Dermis microvascular lymphatic vessel endothelial cell (primary cell): ENCODE measurements around the gene ARMC9. TPM values are rescaled to one million over a fixed set of nuclear protein-coding genes. Genes with fewer than 3 reads are reported as not detected.
A peak's percentile ranks its signal among the peaks of the same experiment; 100 is the strongest.

ENCODE experiments used
- DNase-seq, 2 donors: peaks; one replicate each; pipeline versions ENCODE4 v3.0.0 to v3.0.0-alpha.2; 2010; ENCODE audit warnings: low read depth in 2 of 2
- total RNA-seq: library from RNA; depleted of rRNA; stranded (reverse); fragments of >200 nt; gene quantifications from 2 replicates; pipeline ENCODE4 v1.2.1, GENCODE V29; 2014

The ARMC9 gene
- total RNA-seq, 1 donor from 2014 or later: 6.0 TPM

GRCh38 chr2:231200805-231201474, 2.5 kb downstream of the ARMC9 start:
- no peak for DNase-seq

DNA sequence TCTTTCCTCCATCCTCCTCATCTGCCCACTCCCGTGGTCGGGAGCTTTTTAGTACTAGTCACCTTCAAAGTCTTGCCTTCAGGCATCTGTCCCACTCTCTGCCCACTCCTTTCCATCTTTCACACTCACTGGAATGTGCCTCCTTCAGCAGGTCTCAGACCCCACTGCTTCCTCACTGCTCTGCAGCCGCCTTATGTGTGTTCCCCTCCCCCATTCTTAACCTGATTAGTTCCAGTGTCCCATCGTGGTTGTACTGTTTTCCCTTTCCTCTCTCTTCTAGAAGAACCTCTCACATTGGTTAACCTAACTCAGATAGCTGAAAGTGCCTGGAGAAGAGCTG, 3.0 kb downstream of the ARMC9 start:
- no peak for DNase-seq

GRCh38 chr2:231203087-231203486, 4.7 kb downstream of the ARMC9 start:
- no peak for DNase-seq

- DNase-seq: no peak
Measured at GRCh38 chr2:231204146-231204545, 5.7 kb downstream of the ARMC9 start.

DNA sequence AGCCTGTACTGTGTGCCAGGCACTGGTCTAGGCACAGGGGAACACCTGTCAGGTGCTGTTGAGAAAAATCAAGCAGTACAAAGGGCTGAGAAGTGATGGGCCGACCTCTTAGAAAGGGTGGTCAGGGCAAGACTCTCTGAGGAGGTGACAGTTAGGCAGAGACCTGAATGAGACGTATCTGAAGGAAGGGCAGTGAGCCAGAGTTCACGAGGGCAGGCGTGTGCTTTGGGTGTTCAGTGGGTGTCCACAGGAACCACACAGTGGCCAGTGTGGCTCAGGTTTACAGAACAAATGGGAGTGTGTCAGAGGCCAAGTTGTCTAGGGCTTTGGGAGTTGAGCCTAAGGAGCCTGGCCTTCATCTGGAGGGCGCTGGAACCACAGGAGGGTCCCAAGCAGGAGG, 6.2 kb downstream of the ARMC9 start:
- DNase-seq: no peak

DNA sequence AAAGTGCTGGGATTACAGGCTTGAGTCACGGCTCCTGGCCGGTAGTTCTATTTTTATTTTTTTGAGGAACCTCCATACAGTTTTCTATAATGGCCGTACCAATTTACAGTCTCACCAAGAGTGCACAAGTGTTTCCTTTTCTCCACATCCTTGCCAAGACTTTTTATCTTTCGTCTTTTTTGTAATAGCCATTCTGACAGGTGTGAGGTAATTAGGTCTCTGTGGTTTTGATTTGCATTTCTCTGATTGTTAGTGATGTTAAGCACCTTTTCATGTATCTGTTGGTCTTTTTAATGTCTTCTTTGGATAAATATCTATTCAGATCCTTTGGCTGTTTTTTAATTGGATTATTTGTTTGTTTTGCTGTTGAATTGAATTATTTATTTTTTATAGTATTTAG, 9.3 kb downstream of the ARMC9 start:
- DNase-seq: no peak

DNA sequence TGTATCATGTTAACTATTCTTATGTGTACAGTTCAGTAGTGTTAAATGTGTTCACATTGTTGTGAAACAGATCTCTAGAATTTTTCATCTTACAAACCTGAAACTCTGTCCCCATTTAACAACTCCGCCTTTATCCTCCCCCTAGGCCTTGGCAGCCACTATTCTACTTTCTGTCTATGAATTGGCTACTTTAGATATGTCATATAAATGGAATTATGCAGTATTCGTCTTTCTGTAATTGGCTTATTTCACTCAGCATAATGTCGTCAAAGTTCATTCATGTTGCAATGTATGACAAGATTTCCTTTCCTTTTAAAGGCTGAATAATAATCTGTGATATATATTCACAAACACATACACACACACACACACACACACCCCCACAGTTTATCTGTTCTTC, 12.4 kb downstream of the ARMC9 start:
- no peak for DNase-seq

GRCh38 chr2:231211486-231211885, 13.1 kb downstream of the ARMC9 start:
- DNase-seq: no peak

DNA sequence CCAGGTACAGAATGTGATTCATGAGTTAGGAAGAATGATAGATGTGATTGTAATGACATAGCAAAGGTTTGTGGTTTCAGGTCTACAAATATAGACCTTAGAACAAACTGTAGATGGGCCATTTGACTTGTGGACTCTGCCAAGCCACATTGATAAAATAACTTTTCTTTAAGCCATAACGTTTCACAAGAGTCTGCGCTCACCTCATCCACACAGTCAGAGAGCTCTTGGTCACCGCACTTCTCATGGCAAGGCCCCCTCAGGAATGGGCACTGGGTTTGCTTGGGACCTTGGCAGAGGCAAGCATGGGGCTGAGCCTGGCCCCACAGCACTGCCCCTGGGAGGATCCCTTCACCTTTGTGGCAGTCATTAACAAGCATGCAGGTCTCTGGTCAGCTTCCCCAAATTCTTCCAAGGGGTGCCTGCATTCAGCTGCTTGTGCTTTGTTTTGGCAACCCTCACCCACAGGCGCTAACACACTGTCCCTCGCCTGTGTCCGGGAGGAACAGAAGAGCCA, 14.0 kb downstream of the ARMC9 start:
- DNase-seq: no peak

DNA sequence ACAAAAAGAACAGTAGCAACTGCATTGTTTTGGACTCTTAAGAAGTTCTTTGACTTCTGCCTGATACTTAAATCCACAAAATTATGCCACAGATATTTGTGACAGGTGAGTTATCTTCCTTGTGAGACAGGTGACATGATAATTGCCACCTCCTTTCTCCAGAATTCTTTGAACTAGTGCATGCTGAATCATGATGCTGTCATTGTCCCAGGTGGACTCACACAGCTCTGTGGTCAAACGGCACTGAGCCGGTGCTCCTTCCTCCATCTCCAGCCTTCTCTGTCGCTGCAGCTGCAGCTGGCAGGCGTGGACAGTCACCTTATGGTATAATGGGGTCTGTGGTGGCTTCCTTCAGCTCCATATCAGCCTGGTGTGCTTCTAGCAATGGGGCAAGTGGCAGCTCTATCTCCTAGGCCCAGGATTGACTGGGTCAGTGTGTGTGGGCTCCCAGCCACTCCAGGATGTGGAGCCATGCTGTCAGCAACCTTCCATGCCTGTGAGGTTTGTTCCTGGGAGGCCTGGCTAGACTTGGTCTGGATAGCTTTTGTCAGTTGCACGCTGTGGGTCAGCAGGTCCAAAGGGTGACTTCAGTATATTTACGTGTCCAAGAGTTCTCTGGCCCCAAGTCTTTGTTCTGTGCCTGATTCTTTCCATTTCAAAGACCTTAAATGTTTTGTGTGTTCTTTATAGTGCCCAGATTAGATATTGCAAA, 15.7 kb downstream of the ARMC9 start:
- DNase-seq: no peak

DNA sequence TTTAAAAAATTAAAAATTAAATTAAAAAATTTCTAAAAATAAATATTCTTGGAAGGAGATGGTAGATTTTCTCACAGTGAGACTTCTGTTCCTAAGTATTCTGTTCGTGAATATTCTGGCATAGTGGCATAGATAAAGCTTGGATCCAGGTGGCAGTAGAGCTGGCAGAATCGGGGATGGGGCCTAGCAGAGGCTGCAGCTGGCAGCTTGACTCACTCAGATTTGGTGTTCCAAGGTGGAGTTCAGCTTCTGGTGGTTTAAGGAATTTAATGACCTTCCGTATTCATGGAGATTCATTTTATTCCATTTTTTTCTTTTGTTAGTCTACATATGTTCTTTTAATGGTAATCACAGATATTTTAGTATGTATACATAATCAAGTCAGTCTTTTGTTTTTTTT, 19.9 kb downstream of the ARMC9 start:
- DNase-seq: no peak

DNA sequence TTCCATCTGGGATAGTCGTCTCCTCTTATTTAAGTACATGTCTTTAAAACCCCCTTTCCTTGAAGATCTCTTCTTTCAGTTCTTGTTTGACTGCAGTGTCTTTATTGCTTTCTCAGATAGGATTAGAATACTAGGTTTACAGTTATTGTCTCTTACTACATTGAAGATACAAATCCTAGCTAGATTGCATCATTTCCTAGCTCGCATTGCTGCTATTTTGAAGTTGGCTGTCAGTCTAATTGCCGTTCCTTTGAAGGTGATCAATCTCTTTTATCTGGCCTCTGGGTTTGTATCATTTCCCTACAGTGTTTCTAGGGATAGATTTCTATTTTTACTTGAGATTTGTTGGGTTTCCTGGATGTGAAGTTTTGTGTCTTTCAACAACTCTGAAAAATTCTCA, 20.9 kb downstream of the ARMC9 start:
- DNase-seq: no peak

DNA sequence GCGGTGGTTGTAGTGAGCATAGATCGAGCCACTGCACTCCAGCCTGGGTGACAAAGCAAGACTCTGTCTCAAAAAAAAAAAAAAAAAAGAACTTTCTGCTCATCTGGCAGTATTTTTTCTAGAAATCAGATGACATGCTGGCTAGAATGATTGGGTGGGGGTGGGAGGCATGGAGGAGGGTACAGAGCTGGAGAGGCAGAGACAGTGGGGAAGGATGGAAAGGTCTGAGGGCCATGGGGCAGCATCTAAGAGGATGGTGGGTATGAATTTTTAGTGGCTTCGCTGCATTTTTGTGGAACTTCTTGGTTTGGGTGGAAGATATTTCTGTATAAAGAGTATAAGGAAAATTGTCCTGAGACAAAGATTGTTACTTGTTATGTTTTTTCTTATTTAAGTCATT, 23.3 kb downstream of the ARMC9 start:
- DNase-seq: no peak

GRCh38 chr2:231222318-231223000, 24.0 kb downstream of the ARMC9 start:
- no peak for DNase-seq

GRCh38 chr2:231223001-231223375, 24.6 kb downstream of the ARMC9 start:
- DNase-seq: no peak

- no peak for DNase-seq
Measured at GRCh38 chr2:231223458-231223976, 25.1 kb downstream of the ARMC9 start.

- DNase-seq: peak; percentile 85 to 89
Measured at GRCh38 chr2:231227310-231228162, 29.1 kb downstream of the ARMC9 start.

DNA sequence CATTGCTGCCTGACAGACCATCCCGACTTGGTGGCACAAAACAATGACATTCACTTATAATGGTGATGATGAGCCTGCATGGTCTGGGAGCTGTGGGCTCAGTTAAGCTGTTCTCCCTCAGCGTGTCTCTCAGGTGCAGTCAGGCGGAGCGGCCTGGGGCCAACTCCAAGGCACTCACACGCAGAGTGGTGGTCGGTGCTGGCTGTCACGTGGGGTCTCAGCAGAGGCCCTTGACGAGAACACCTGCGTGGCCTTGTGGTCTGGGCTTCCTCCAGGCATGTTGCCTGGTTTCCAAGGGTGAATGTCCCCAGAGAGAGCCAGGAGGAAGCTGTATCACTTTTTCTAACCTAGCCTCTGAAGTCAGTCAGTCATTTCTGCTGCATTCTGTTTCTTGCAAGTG, 29.8 kb downstream of the ARMC9 start:
- DNase-seq: no peak

GRCh38 chr2:231228974-231229529, 30.6 kb downstream of the ARMC9 start:
- DNase-seq: no peak

GRCh38 chr2:231235217-231235616, 36.8 kb downstream of the ARMC9 start:
- DNase-seq: no peak

DNA sequence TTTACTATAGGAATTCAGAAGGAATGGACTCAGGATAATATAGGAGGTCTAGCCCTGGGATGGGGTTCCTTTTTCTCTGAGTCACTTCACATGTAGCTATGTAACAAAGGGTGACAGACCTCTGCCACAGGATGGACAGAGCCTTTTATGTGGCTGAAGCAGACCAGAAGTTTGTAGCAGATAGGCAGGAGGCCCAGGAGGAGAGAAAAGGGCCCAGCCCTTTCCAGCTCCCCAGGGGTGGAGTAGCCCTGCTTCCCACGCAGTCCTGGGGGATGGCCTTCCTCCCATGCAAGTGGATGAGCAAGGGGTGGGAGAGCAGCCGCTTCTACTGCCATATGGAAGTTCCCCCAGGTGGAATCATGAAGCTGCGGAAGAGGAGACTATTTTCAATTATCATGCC, 40.3 kb downstream of the ARMC9 start:
- DNase-seq: no peak
